Astrocyte of the cerebellum (primary cell): ENCODE results near the gene EVA1A.

Experiments used
- DNase-seq: peaks from one replicate; pipeline ENCODE4 v3.0.0-alpha.2; 2011; ENCODE audit warnings: low read depth
- H3K4me3 ChIP-seq: 2 replicates; pipeline ENCODE4 v1.5.1; 2011; ENCODE audit warnings: mild to moderate bottlenecking, low read depth, low read length, moderate library complexity
- CTCF ChIP-seq: IDR thresholded peaks from 2 replicates; pipeline ENCODE4 v1.5.1; 2012; ENCODE audit warnings: low read length, low read depth, moderate library complexity, mild to moderate bottlenecking; ENCODE audit errors: missing control alignments
- in situ Hi-C: cut with HindIII; loops from 2 replicates; pipeline ENCODE4 v1.10.0; 2017; ENCODE audit warnings: low sequenced_read_pairs

EVA1A gene

GRCh38 chr2:75525434-75526310 is 35.1 kb downstream of the EVA1A start:
- DNase-seq, result no peak
- no peak for TF ChIP-seq CTCF
- in situ Hi-C loops, result no loop called here
- H3K4me3 ChIP-seq, result no peak overlapping the region

- in situ Hi-C loops, result loop anchor here (5.0 kb wide), 1 partner anchor 38 kb away; the partner anchor contains the start of gene EVA1A
- TF ChIP-seq CTCF, result no peak
- no peak overlapping the region for H3K4me3 ChIP-seq
- DNase-seq, result no peak
Measured at GRCh38 chr2:75524276-75524911, 36.3 kb downstream of the EVA1A start.

GRCh38 chr2:75523313-75524275 is 37.1 kb downstream of the EVA1A start:
- no peak for TF ChIP-seq CTCF
- in situ Hi-C loops, result loop anchor here (5.0 kb wide), 1 partner anchor 39 kb away; the partner anchor contains the start of gene EVA1A
- peak; percentile 80 for DNase-seq
- no peak overlapping the region for H3K4me3 ChIP-seq

GRCh38 chr2:75522543-75523312 is 38.0 kb downstream of the EVA1A start:
- no peak overlapping the region for H3K4me3 ChIP-seq
- no peak for TF ChIP-seq CTCF
- no peak for DNase-seq
- in situ Hi-C loops, result loop anchor here (5.0 kb wide), 1 partner anchor 40 kb away; the partner anchor contains the start of gene EVA1A

GRCh38 chr2:75521225-75521872 is 39.4 kb downstream of the EVA1A start:
- TF ChIP-seq CTCF, result no peak
- in situ Hi-C loops, result loop anchor here (5.0 kb wide), 1 partner anchor 41 kb away; the partner anchor contains the start of gene EVA1A
- no peak for DNase-seq
- no peak overlapping the region for H3K4me3 ChIP-seq
